GM23338 (cell line): ENCODE data around the gene GPR146.

Experiments used
- EZH2 ChIP-seq: fragments of 200-600 bp; sonication (generic); IDR thresholded peaks from one replicate; pipeline ENCODE4 v1.8.0; 2017; ENCODE audit warnings: antibody characterized with exemption, mild to moderate bottlenecking, low read depth; ENCODE audit not compliant: unreplicated experiment
- POLR2AphosphoS5 ChIP-seq: IDR thresholded peaks from 2 replicates; pipeline ENCODE4 v1.6.1; 2016; ENCODE audit warnings: antibody characterized with exemption, low read depth
- REST ChIP-seq: IDR thresholded peaks from one replicate; pipeline ENCODE4 v1.6.1; 2018; ENCODE audit warnings: antibody characterized with exemption; ENCODE audit not compliant: unreplicated experiment
- TF ChIP-seq, protein P1 (sequence below), 2 experiments: fragments of 200-600 bp in 1 of 2; sonication (generic) in 1 of 2; conservative IDR thresholded peaks; 2 replicates each; pipeline versions ENCODE4 v1.5.1 to v1.6.1; 2016 to 2017; ENCODE audit warnings: antibody characterized with exemption in 2 of 2, low read depth in 2 of 2, mild to moderate bottlenecking in 2 of 2, moderate library complexity in 1 of 2

DNA sequence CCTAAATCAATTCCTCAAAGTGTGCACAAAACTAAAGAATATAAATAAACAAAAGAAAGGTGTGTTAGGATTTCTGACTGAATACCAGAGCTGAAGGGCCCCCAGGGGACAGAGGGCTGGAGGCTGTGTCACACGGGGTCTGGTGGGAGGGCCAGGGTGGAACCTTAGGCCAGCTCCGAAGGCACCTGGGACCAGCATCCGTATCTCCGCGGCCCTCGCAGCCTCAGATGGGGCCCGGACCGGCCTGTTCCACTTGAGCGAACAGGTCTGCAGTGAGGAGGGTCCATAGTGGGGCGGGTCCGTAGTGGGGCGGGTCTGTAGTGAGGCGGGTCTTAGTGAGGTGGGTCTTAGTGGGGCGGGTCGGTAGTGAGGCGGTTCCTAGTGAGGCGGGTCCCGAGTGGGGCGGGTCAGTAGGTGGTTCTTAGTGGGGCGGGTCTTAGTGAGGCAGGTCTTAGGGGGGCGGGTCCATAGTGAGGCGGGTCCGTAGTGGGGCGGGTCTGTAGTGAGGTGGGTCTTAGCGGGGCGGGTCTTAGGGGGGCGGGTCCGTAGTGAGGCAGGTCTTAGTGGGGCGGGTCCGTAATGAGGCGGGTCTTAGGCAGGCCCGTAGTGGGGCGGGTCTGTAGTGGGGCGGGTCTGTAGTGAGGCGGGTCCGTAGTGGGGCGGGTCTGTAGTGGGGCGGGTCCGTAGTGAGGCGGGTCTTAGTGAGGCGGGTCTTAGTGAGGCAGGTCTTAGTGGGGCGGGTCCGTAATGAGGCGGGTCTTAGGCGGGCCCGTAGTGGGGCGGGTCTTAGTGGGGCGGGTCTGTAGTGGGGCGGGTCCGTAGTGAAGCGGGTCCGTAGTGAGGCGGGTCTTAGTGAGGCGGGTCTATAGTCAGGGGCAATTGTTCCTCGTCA lies 15.1 kb downstream of the GPR146 start:
- TF ChIP-seq, protein P1, sequence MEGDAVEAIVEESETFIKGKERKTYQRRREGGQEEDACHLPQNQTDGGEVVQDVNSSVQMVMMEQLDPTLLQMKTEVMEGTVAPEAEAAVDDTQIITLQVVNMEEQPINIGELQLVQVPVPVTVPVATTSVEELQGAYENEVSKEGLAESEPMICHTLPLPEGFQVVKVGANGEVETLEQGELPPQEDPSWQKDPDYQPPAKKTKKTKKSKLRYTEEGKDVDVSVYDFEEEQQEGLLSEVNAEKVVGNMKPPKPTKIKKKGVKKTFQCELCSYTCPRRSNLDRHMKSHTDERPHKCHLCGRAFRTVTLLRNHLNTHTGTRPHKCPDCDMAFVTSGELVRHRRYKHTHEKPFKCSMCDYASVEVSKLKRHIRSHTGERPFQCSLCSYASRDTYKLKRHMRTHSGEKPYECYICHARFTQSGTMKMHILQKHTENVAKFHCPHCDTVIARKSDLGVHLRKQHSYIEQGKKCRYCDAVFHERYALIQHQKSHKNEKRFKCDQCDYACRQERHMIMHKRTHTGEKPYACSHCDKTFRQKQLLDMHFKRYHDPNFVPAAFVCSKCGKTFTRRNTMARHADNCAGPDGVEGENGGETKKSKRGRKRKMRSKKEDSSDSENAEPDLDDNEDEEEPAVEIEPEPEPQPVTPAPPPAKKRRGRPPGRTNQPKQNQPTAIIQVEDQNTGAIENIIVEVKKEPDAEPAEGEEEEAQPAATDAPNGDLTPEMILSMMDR (conservative IDR thresholded peaks at IDR 0.05; ENCODE audit: low read depth in 2 of 2): no peak
- TF ChIP-seq EZH2 (no peak), REST (no peak), POLR2AphosphoS5 (no peak)
